ENCODE measurements around the gene DLG2. TPM values are rescaled to one million over a fixed set of nuclear protein-coding genes. Genes with fewer than 3 reads are reported as not detected.
A peak's percentile ranks its signal among the peaks of the same experiment; 100 is the strongest.
"Not testable (repeated sequence)": the region's sequence is repeated elsewhere in the genome, so short reads cannot be mapped to it uniquely, and the experiment has no call there.

Gene DLG2
- total RNA-seq, 1 experiment from 2014 or later: 17.5 TPM

DNA sequence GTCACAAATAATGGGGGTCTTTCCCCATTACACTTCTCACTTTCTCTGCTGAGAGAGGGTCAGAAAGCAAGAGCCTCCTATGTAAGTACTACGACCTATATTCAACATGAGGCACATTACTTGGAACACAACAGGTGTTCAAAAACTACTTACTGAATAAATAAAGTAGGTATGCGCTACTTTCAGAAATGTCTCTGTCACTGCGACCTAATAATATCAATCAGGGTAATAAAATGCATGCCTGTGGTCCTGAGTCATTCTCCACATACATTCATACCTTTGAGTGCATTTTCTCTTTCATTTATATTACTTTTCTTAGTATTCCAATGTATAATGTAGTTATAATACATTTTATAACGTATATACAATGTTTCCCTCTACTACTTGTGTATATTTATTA, 838.9 kb downstream of the DLG2 start:
- ChIA-PET POLR2A (no interaction called here), CTCF (no interaction called here)
- Mint-ChIP-seq H3K4me1 (no peaks in the 10 kb centered on the region), H3K27me3 (ENCODE audit: low read depth) (no peaks in the 10 kb centered on the region), H3K9me3 (no peaks in the 10 kb centered on the region), H3K36me3 (no peaks in the 10 kb centered on the region), H3K27ac (no peak overlapping the region), H3K4me3 (no peak overlapping the region)
- ATAC-seq (no peak), DNase-seq (ENCODE audit: low spot score) (no peak)
- TF ChIP-seq ETV6 (CRISPR knock-in tag; IDR thresholded peaks at IDR 0.05) (no peak), OVOL2 (CRISPR knock-in tag; IDR thresholded peaks at IDR 0.05; ENCODE audit: borderline replicate concordance) (no peak), STAT6 (CRISPR knock-in tag; conservative IDR thresholded peaks at IDR 0.05; ENCODE audit: low read depth) (no peak), ESRRA (CRISPR knock-in tag; IDR thresholded peaks at IDR 0.05; ENCODE audit: borderline replicate concordance) (no peak), E2F5 (CRISPR knock-in tag; IDR thresholded peaks at IDR 0.05) (no peak), NFATC4 (CRISPR knock-in tag; IDR thresholded peaks at IDR 0.05) (no peak), ZNF138 (CRISPR knock-in tag; conservative IDR thresholded peaks at IDR 0.05) (no peak), ATF2 (CRISPR knock-in tag; IDR thresholded peaks at IDR 0.05; ENCODE audit: borderline replicate concordance, low read depth) (no peak), NR3C1 (CRISPR knock-in tag; conservative IDR thresholded peaks at IDR 0.05; ENCODE audit: low read depth) (no peak), CDX4 (CRISPR knock-in tag; IDR thresholded peaks at IDR 0.05; ENCODE audit: borderline replicate concordance) (no peak)
- TF ChIP-seq, protein P1, sequence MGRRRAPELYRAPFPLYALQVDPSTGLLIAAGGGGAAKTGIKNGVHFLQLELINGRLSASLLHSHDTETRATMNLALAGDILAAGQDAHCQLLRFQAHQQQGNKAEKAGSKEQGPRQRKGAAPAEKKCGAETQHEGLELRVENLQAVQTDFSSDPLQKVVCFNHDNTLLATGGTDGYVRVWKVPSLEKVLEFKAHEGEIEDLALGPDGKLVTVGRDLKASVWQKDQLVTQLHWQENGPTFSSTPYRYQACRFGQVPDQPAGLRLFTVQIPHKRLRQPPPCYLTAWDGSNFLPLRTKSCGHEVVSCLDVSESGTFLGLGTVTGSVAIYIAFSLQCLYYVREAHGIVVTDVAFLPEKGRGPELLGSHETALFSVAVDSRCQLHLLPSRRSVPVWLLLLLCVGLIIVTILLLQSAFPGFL (CRISPR knock-in tag; IDR thresholded peaks at IDR 0.05; ENCODE audit: borderline replicate concordance): no peak

GRCh38 chr11:84784158-84784557, 843.0 kb downstream of the DLG2 start:
- POLR2A ChIA-PET; DNase-seq (ENCODE audit: low spot score): not testable (repeated sequence)

GRCh38 chr11:84780689-84781293, 846.4 kb downstream of the DLG2 start:
- CTCF ChIA-PET: interaction anchor here (0.6 to 1.6 kb wide), 29 partner anchors 10 to 1261 kb away, joined by 3 to 13 read pairs (median 4); no protein-coding TSS in a partner anchor
- Mint-ChIP-seq H3K9me3 (no peaks in the 10 kb centered on the region), H3K4me1 (no peaks in the 10 kb centered on the region), H3K27ac (no peak overlapping the region), H3K36me3 (no peaks in the 10 kb centered on the region), H3K4me3 (no peak overlapping the region), H3K27me3 (ENCODE audit: low read depth) (no peaks in the 10 kb centered on the region)
- DNase-seq (ENCODE audit: low spot score): no peak
- ATAC-seq: peak; percentile 69
- TF ChIP-seq, protein P2, sequence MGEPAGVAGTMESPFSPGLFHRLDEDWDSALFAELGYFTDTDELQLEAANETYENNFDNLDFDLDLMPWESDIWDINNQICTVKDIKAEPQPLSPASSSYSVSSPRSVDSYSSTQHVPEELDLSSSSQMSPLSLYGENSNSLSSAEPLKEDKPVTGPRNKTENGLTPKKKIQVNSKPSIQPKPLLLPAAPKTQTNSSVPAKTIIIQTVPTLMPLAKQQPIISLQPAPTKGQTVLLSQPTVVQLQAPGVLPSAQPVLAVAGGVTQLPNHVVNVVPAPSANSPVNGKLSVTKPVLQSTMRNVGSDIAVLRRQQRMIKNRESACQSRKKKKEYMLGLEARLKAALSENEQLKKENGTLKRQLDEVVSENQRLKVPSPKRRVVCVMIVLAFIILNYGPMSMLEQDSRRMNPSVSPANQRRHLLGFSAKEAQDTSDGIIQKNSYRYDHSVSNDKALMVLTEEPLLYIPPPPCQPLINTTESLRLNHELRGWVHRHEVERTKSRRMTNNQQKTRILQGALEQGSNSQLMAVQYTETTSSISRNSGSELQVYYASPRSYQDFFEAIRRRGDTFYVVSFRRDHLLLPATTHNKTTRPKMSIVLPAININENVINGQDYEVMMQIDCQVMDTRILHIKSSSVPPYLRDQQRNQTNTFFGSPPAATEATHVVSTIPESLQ (CRISPR knock-in tag; IDR thresholded peaks at IDR 0.05): no peak
- no peak for TF ChIP-seq CTCF (IDR thresholded peaks at IDR 0.05)
- TF ChIP-seq, protein P1 (CRISPR knock-in tag; IDR thresholded peaks at IDR 0.05; ENCODE audit: borderline replicate concordance): no peak
- TF ChIP-seq, protein P3, sequence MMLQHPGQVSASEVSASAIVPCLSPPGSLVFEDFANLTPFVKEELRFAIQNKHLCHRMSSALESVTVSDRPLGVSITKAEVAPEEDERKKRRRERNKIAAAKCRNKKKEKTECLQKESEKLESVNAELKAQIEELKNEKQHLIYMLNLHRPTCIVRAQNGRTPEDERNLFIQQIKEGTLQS (CRISPR knock-in tag; conservative IDR thresholded peaks at IDR 0.05): no peak
- POLR2A ChIA-PET: interaction anchor here (0.6 to 0.7 kb wide), 4 partner anchors 15 to 692 kb away, joined by 3 to 6 read pairs (median 4); no protein-coding TSS in a partner anchor

More at GRCh38 chr11:84784158-84784557, 843.0 kb downstream of the DLG2 start:
- H3K4me1 Mint-ChIP-seq; H3K4me3 Mint-ChIP-seq; ATAC-seq; H3K36me3 Mint-ChIP-seq; H3K27me3 Mint-ChIP-seq (ENCODE audit: low read depth); CTCF ChIA-PET; H3K27ac Mint-ChIP-seq; H3K9me3 Mint-ChIP-seq: not testable (repeated sequence)

All from WTC11 (cell line).